NAMALWA (cell line): Measurements from ENCODE around the gene HNRNPA2B1.
"Not testable (repeated sequence)": the region's sequence is repeated elsewhere in the genome, so short reads cannot be mapped to it uniquely, and the experiment has no call there.

Source experiments
- DNase-seq: peaks from one replicate; pipeline ENCODE4 v3.0.0-alpha.2; 2015; ENCODE audit warnings: low spot score

The HNRNPA2B1 gene

GRCh38 chr7:26185131-26185843 is 15.3 kb downstream of the HNRNPA2B1 start:
- DNase-seq, result peak; percentile 67

DNA sequence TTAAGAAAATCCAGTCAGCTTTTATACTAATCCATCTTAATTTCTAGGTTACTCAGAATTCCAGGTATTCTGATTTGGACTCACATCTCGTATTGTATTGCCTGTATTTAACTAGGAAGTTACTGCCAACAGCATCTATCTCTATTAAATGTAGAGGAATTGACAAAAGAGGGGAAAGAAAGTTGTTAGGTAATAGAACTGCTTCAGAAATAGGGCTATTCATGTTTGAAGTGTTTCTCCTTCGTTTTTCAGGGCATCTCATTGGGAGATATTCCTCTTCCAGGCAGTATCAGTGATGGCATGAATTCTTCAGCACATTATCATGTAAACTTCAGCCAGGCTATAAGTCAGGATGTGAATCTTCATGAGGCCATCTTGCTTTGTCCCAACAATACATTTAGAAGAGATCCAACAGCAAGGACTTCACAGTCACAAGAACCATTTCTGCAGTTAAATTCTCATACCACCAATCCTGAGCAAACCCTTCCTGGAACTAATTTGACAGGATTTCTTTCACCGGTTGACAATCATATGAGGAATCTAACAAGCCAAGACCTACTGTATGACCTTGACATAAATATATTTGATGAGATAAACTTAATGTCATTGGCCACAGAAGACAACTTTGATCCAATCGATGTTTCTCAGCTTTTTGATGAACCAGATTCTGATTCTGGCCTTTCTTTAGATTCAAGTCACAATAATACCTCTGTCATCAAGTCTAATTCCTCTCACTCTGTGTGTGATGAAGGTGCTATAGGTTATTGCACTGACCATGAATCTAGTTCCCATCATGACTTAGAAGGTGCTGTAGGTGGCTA is 16.1 kb downstream of the HNRNPA2B1 start:
- DNase-seq, result peak; percentile 58

DNA sequence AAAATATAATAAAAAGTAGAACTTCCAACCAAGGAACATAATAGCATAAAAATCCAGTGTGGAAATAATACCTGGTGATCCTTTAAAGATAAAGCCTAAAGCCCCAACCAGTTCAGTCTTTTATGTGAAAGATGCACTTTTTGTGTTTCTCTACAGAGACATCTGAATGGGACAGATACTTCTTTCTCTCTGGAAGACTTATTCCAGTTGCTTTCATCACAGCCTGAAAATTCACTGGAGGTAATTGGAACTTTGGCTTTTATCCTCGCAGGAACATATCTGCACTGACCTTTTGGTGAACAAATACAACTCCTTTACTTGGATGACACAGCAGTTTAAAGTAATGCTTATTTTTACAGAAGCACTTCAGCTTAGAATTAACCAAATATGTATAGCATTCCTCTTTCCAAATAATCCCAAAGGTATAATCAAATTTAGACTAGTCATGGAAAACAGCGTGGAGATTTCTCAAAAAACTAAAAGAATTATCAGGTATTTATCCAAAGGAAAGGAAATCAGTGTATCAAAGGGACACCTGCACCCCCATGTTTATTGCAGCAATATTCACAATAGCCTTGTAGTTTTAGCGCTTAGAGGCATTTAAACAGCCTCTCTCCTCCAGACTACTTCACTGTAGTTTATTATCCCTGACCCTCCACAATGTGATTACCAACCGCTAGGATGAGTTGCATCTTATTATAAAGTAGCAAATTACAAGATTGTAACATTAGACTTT is 16.8 kb downstream of the HNRNPA2B1 start:
- peak; percentile 58 for DNase-seq

DNA sequence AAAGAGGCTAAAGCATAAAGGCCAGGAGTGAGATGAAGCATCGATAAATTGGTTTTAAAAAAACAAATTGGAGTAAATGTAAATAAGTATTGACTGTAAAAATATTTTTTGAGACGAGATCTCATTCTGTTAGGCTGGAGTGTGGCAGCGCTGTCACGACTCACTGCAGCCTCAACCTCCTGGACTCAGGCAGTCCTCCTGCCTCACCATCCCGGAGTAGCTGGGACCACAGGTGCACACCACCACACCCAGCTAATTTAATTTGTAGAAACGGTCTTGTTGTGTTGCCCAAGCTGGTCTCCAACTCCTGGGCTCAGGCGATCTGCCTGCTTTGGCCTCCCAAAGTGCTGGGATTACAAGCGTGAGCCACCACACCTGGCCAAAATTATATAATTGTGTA is 17.8 kb downstream of the HNRNPA2B1 start:
- DNase-seq, result peak; percentile 55

DNA sequence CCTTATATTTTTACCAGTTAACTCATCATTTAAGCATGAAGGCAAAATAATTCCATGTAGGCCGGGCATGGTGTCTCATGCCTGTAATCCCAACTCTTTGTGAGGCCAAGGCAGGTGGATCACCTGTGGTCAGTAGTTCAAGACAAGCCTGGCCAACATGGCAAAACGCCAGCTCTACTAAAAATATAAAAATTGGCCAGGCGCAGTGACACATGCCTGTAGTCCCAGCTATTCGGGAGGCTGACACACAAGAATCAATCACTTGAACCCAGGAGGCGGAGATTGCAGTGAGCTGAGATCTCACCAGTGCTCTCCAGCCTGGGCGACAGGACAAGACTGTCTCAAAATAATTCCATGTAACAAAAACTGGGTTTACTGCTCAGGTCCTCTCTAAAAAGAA is 18.3 kb downstream of the HNRNPA2B1 start:
- DNase-seq, result no peak

DNA sequence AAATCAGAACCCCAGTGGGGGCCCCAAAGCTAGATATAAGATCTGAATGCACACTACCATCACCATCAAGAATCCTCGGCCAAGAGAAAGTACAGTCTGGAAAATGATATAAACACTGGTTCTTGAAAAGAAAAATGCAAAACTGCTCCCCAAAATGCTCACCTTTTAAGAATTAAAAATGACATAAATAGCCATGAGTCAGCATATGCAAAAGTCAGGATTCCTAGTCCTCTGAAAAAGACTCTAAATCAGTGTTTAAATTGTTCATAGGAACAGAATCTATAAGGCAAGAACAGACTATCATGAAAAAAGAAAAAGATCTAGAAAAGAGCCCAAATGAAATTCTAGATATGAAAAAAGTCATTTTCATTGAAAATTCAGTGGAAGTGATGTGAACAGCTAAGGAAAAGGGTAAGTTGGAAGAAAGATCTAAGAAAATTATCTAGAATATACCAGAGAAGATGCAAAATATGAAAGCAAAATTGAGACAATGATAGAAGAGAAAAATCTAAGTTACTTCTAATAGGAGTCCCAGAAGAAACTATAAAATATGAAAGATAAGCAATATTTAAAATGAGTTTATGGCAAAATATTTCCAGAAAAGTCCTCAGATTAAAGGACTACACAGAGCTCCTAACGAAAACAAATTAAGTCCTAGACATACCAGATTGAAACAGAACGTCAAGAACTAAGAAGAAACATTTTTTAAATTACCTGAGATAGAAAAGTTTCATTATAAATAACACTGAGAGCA is 18.9 kb downstream of the HNRNPA2B1 start:
- peak; percentile 39 for DNase-seq

DNA sequence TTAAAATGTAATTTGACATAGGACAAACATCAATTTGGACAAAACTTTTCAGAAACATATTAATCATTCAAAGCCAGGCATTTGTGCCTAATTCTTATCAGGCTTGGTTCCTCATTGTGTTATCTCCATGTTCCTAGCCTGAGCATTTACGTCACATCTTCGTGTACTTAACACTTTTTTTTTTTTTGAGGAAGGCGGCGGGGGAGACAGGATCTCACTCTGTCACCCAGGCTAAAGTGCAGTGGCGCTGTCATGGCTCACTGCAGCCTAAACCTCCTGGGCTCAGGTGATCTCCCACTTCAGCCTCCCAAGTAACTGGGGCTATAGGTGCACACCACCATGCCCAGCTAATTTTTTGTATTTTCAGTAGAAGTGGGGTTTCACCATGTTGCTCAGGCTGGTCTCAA is 19.8 kb downstream of the HNRNPA2B1 start:
- peak; percentile 39 for DNase-seq

- peak; percentile 49 for DNase-seq
These were observed 20.6 kb downstream of the HNRNPA2B1 start for GRCh38 chr7:26179826-26180497.

GRCh38 chr7:26179422-26179821 is 21.1 kb downstream of the HNRNPA2B1 start:
- DNase-seq, result no peak

GRCh38 chr7:26178272-26178960 is 22.1 kb downstream of the HNRNPA2B1 start:
- peak; percentile 49 for DNase-seq

GRCh38 chr7:26177269-26177668 is 23.3 kb downstream of the HNRNPA2B1 start:
- not testable (repeated sequence) for DNase-seq

DNA sequence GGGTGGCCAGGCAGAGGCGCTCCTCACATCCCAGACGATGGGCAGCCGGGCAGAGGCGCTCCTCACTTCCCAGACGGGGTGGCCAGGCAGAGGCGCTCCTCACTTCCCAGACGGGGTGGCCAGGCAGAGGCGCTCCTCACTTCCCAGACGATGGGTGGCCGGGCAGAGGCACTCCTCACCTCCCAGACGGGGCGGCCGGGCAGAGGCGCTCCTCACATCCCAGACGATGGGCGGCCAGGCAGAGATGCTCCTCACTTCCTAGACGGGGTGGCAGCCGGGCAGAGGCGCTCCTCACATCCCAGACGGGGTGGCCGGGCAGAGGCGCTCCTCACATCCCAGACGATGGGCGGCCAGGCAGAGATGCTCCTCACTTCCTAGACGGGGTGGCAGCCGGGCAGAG is 23.9 kb downstream of the HNRNPA2B1 start:
- not testable (repeated sequence) for DNase-seq

GRCh38 chr7:26175903-26176302 is 24.6 kb downstream of the HNRNPA2B1 start:
- DNase-seq, result not testable (repeated sequence)

DNA sequence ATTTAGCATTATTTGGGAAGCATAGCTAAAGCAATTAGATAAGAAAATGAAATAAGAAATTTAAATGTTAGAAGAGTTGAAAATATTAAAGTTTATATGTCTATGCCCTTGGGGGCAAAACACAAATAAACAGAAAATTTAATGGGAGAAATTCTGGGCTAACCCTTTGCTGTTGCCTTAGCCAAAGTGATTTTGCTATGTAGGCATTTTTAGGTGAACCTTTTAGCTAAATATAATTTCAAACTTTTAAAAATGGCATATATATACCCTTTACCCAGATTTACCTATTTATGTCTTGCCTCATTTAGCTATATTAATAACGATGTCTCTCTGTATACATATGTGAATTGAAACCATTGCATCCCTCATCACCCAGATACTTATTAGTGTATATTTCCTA is 28.5 kb downstream of the HNRNPA2B1 start:
- no peak for DNase-seq

GRCh38 chr7:26171601-26172000 is 28.9 kb downstream of the HNRNPA2B1 start:
- no peak for DNase-seq

DNA sequence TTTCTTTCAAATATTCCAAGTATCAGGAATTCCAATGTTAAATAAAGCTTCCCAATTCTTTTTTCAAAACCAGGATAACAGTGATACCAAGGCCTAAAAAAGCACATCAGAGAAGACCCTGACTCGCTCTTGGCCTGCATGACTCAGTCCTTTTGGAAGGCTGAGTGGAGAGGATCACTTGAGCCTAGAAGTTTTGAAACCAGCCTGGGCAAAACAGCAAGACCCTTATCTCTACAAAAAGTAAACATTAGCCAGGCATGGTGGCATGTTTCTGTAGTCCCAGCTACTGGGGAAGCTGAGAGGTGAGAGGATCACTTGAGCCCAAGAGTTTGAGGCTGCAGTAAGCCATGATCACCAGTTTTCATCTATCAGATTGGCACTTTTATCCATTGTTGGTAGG is 29.9 kb downstream of the HNRNPA2B1 start:
- DNase-seq, result no peak

DNA sequence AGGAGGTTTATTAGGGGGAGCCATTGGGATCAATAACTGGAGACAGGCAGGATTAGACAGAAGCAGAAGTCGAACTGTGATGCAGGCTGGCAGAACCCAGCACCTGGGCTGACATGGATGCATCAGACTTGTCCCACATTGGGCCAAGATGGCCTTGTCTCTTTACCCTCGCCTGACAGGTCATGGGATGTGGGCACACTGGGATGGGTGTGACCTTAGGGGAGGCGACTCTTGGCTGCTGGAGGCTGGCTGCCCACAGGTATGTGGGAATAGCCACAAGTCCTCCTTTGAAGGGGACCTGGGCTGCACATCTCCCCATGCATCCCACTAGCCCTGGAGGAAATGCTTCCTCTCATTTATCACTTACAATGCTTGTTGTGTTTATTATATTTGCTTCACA is 31.3 kb downstream of the HNRNPA2B1 start:
- no peak for DNase-seq

- DNase-seq, result no peak
These were observed 32.0 kb downstream of the HNRNPA2B1 start for GRCh38 chr7:26168458-26169023.

DNA sequence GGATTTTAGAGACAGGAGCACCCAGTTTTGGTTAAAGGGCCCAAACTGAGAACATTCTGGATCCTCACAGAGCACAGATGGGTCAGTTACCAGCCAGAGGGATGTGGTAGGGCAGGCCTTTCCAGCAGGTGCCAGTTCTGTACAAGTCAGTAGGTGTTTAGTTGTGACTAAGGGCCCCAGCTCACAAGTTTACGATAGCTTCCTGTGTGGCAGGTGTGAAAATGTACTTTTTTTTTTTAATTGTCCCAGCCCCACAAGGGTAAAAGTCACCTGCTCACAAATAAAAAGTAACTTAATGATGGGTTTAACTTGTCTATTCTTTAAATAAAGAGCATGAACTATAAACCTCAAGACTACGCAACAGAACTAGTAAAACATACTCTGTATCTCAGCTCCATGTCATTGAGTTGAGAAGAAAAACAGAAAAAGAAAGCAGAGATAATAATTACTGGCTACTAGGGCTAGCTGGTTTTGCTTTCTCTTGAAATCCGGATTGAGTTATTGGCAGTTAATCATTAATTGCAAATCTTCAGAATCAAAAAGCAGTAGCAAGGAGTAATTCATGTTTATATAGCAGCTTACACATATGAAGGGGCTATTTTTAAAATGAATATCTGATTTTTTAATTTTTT is 33.1 kb downstream of the HNRNPA2B1 start:
- DNase-seq, result no peak

DNA sequence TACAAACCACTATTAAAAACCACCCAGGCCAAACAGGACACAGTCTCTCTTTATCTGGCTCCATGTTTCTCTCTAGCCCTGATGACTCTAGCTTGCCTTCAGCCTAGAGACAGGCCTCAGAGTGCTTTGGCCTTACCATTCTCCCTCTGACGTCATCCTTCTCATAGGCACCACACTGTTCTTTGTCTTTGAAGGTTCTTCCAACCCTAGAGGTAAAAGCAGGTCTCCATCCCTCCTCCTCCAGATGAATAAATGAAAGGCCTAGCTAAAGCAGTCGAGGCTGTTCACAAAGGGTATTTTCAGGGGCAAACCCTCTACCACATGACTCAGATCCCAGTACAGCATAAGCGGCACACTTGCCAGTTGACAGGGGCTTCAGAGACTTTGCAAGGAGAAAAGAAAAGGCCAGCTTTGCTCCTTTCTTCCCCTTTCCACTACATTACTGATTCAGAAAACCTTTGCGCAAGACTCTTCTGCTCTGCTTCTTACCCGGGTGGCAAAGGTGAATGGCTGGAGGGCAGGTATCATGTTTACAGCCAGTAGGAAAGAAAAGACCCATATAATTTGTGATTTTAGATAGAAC is 33.8 kb downstream of the HNRNPA2B1 start:
- DNase-seq, result no peak
